ENCODE results near the gene PLCB2. TPM values are rescaled to one million over a fixed set of nuclear protein-coding genes. Genes with fewer than 3 reads are reported as not detected.

Gene PLCB2
- total RNA-seq, 1 donor from 2014 or later, result 9.8 TPM

- DNase-seq (ENCODE audit: low spot score in 2 of 2, unreplicated experiment in 2 of 2), result no peak
- Mint-ChIP-seq H3K4me1 (peaks cover 14% of the 10 kb centered on the region), H3K36me3 (no peaks in the 10 kb centered on the region), H3K27ac (no peak overlapping the region), H3K27me3 (ENCODE audit: low read depth) (peaks cover 33% of the 10 kb centered on the region), H3K4me3 (peak overlapping the region; percentile 84), H3K9me3 (no peaks in the 10 kb centered on the region)
- no peak for TF ChIP-seq CTCF (IDR thresholded peaks at IDR 0.05; ENCODE audit: unreplicated experiment)
Observed at GRCh38 chr15:40253167-40253790, 54.5 kb downstream of the PLCB2 start.

- no peak for TF ChIP-seq CTCF (IDR thresholded peaks at IDR 0.05; ENCODE audit: unreplicated experiment)
- H3K27ac Mint-ChIP-seq, result no peak overlapping the region
- H3K9me3 Mint-ChIP-seq, result no peaks in the 10 kb centered on the region
- DNase-seq (ENCODE audit: low spot score in 2 of 2, unreplicated experiment in 2 of 2), result peak in 1 of 2 experiments; percentile 59
- H3K4me1 Mint-ChIP-seq, result peaks cover 14% of the 10 kb centered on the region
- H3K27me3 Mint-ChIP-seq (ENCODE audit: low read depth), result peaks cover 33% of the 10 kb centered on the region
- no peaks in the 10 kb centered on the region for H3K36me3 Mint-ChIP-seq
- H3K4me3 Mint-ChIP-seq, result peak overlapping the region; percentile 84
Observed at GRCh38 chr15:40252438-40253166, 55.1 kb downstream of the PLCB2 start.

- no peak for DNase-seq (ENCODE audit: low spot score in 2 of 2, unreplicated experiment in 2 of 2)
- Mint-ChIP-seq H3K9me3 (no peaks in the 10 kb centered on the region), H3K36me3 (no peaks in the 10 kb centered on the region), H3K4me1 (peaks cover 14% of the 10 kb centered on the region), H3K4me3 (peak overlapping the region; percentile 39), H3K27me3 (ENCODE audit: low read depth) (peaks cover 33% of the 10 kb centered on the region), H3K27ac (no peak overlapping the region)
- TF ChIP-seq CTCF (IDR thresholded peaks at IDR 0.05; ENCODE audit: unreplicated experiment), result no peak
Observed at GRCh38 chr15:40252141-40252437, 55.6 kb downstream of the PLCB2 start.

GRCh38 chr15:40251486-40252140, 56.1 kb downstream of the PLCB2 start:
- TF ChIP-seq CTCF (IDR thresholded peaks at IDR 0.05; ENCODE audit: unreplicated experiment), result no peak
- DNase-seq (ENCODE audit: low spot score in 2 of 2, unreplicated experiment in 2 of 2), result no peak
- Mint-ChIP-seq H3K36me3 (no peaks in the 10 kb centered on the region), H3K27ac (no peak overlapping the region), H3K9me3 (no peaks in the 10 kb centered on the region), H3K27me3 (ENCODE audit: low read depth) (peaks cover 33% of the 10 kb centered on the region), H3K4me3 (peak overlapping the region; percentile 39), H3K4me1 (peaks cover 12% of the 10 kb centered on the region)

DNA sequence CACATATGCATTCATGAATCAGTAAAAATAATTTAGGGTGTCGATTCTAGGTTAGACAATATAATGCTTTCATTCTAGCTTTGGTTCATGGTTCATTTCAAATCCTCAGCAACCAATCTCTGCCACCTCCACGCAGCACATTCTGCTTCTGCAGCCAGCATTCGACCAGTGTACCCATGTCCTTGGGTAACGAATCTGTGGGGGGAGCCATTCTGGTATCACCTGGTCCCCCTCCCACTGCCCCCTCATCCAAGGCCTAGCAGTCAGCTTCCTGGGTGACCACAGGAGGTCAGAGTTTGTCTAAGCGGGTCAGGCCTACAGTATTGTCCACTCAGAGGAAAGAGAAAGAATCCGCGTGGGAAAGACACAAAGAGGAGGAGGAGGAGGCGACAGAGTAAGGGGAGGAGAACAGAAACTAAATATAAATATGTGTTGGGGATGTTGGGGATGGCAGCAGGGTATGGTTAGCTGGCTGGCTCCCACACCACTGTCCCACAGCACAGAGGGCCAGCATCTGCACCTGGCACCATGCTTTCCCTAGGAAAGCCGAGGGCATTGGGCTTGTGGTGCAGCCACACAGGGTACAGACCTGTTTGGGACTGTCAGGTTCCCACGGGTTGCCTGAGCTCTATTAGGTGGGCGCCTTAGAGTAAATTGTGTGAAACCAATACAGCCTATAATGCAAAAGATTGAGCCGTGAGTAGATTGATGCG, 56.8 kb downstream of the PLCB2 start:
- TF ChIP-seq CTCF (IDR thresholded peaks at IDR 0.05; ENCODE audit: unreplicated experiment), result no peak
- no peak for DNase-seq (ENCODE audit: low spot score in 2 of 2, unreplicated experiment in 2 of 2)
- Mint-ChIP-seq H3K4me1 (peaks cover 15% of the 10 kb centered on the region), H3K27me3 (ENCODE audit: low read depth) (peaks cover 33% of the 10 kb centered on the region), H3K36me3 (no peaks in the 10 kb centered on the region), H3K4me3 (peak overlapping the region; percentile 39), H3K27ac (no peak overlapping the region), H3K9me3 (no peaks in the 10 kb centered on the region)

All from mesothelial cell of epicardium (in vitro differentiated cells).